Activated T-helper 2 cell treated with anti-CD3 and anti-CD28 coated beads, Interferon-gamma antibody, Interleukin-2, Interleukin-4, amounts not matched to agents 10 μg/mL and 5 μg/mL and 100 μg/mL, durations not matched to agents 14 hours and 24 hours and 36 hours (primary cell): Measurements from ENCODE around the gene UBR3. TPM values are rescaled to one million over a fixed set of nuclear protein-coding genes. Genes with fewer than 3 reads are reported as not detected.
"Not testable (repeated sequence)": the region's sequence is repeated elsewhere in the genome, so short reads cannot be mapped to it uniquely, and the experiment has no call there.

ENCODE experiments used
- DNase-seq: peaks from one replicate; pipeline ENCODE4 v3.0.0; 2021; ENCODE audit warnings: low spot score
- H3K27ac Mint-ChIP-seq: one replicate; pipeline ENCODE4 v1.8.0; 2021; ENCODE audit warnings: mixed read lengths
- H3K27me3 Mint-ChIP-seq: one replicate; pipeline ENCODE4 v1.8.0; 2021; ENCODE audit warnings: low read depth, mixed read lengths
- H3K36me3 Mint-ChIP-seq: one replicate; pipeline ENCODE4 v1.8.0; 2021; ENCODE audit warnings: low read depth, mixed read lengths
- H3K4me1 Mint-ChIP-seq: one replicate; pipeline ENCODE4 v1.8.0; 2021; ENCODE audit warnings: low read depth, mixed read lengths
- H3K4me3 Mint-ChIP-seq: one replicate; pipeline ENCODE4 v1.8.0; 2021; ENCODE audit warnings: low read depth, mild to moderate bottlenecking, moderate library complexity, mixed read lengths
- H3K9me3 Mint-ChIP-seq: one replicate; pipeline ENCODE4 v1.8.0; 2021; ENCODE audit warnings: mixed read lengths
- intact Hi-C: fragments of 100-400 bp; cut with micrococcal nuclease; formaldehyde crosslinking; loops from one replicate; pipeline ENCODE4 v1.15.1; 2023
- total RNA-seq: library from RNA; stranded (reverse); gene quantifications from 2 replicates; pipeline ENCODE4 v1.2.3, GENCODE V29; 2022

UBR3 gene
- total RNA-seq, 1 donor from 2014 or later: 30.7 TPM

DNA sequence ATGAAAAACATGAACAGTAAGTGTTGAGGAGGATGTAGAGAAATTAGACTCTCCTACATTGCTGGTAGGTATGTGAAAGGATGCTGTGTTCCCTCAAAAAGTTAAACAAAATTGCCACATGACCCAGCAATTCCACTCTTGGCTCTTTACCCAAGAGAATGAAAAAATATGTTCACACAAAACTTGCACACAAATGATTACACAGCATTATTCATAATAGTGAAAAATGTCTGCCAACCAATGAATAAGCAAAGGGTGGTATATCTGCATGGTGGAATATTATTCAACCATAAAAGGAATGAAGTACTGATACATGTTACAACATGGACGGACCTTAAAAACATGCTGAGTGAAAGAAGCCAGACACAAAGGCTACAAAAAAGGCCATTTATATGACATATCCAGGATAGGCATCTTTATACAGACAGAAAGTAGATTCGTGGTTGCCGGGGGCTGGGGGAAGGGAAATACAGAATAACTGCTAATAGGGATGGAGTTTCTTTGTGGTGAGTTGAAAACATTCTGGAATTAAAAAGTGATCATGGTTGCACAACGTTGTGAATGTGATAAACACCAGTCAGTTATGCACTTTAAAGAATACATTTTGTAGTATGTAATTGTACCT, 265.3 kb downstream of the UBR3 start:
- peaks cover 9% of the 10 kb centered on the region for H3K27me3 Mint-ChIP-seq
- no peaks in the 10 kb centered on the region for H3K36me3 Mint-ChIP-seq
- H3K4me1 Mint-ChIP-seq: no peaks in the 10 kb centered on the region
- H3K4me3 Mint-ChIP-seq: no peak overlapping the region
- no peak for DNase-seq
- no peaks in the 10 kb centered on the region for H3K9me3 Mint-ChIP-seq
- H3K27ac Mint-ChIP-seq: no peak overlapping the region
- intact Hi-C loops: no loop called here

DNA sequence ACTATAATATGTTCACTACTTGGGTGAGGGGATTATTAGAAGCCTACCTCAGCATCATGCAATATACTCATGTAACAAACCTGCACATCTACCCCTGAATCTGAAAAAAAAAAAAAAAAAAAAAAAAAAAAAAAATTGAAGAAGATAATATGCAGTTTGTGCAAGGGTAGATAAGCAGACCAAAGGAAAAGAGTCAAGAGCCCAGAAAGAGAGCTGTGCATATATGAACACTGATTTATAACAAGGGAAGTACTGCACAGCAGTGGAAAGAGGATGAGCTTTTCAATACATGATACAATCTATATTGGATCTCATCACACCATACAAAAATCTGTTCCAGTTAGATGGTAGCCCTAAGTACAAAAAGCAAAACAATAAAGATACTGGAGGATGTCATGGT, 268.1 kb downstream of the UBR3 start:
- no peaks in the 10 kb centered on the region for H3K9me3 Mint-ChIP-seq
- no peaks in the 10 kb centered on the region for H3K36me3 Mint-ChIP-seq
- peaks cover 13% of the 10 kb centered on the region for H3K27me3 Mint-ChIP-seq
- no peak overlapping the region for H3K4me3 Mint-ChIP-seq
- H3K4me1 Mint-ChIP-seq: no peaks in the 10 kb centered on the region
- intact Hi-C loops: no loop called here
- H3K27ac Mint-ChIP-seq: no peak overlapping the region
- no peak for DNase-seq

DNA sequence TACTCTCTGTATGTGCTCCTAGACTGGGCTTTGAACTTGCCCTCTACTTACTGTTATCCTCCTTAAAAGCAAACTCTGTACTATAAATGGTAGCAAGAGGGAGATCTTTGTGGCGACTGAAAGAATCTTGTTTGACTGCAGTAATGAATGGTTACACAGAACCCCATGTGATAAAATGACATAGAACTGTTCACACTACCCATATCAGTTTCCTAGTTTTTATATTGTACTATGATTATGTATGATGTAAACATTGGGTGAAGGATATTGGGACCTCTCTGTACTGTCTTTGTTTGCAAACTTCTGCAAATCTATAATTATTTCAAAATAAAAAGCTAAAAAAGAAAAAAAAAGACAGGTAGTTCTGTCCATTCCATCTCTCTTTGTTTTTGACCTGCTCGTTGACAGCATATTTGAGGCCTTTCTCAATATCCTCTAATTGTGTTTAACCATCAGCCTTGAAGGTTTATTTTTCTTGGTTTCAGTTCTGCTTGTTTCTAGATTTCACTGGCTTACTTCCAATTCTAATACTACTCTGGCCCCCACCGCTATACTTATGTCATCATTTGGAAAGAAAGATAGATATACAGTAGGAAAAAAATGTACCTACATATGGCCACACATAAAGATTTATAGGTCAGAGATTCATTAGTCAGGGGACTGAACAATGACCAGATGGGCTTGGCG, 271.5 kb downstream of the UBR3 start:
- H3K4me1 Mint-ChIP-seq: no peaks in the 10 kb centered on the region
- H3K4me3 Mint-ChIP-seq: no peak overlapping the region
- H3K27me3 Mint-ChIP-seq: peaks cover 15% of the 10 kb centered on the region
- no peaks in the 10 kb centered on the region for H3K36me3 Mint-ChIP-seq
- H3K9me3 Mint-ChIP-seq: no peaks in the 10 kb centered on the region
- intact Hi-C loops: no loop called here
- DNase-seq: no peak
- H3K27ac Mint-ChIP-seq: no peak overlapping the region

DNA sequence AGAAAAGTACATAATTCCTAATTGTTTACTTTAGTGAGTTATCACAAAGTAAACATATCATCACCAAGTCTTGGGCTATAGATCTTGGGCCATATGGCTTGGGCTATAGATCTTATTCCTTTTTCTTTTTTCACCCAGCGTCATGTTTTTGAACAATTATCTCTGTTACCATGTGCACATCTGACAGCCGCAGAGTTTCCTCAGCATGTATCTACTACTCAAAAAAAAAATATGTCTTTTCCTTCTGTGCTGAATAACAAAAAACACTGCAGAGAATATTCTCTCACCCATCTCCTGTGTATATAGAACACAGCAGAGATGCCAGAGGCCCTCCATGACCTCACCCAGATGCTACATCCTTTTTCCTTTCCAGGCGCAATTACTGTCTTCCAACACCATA, 274.5 kb downstream of the UBR3 start:
- no peak overlapping the region for H3K27ac Mint-ChIP-seq
- no peaks in the 10 kb centered on the region for H3K36me3 Mint-ChIP-seq
- no peak for DNase-seq
- H3K9me3 Mint-ChIP-seq: no peaks in the 10 kb centered on the region
- no peak overlapping the region for H3K4me3 Mint-ChIP-seq
- H3K4me1 Mint-ChIP-seq: no peaks in the 10 kb centered on the region
- H3K27me3 Mint-ChIP-seq: peaks cover 17% of the 10 kb centered on the region
- intact Hi-C loops: no loop called here

DNA sequence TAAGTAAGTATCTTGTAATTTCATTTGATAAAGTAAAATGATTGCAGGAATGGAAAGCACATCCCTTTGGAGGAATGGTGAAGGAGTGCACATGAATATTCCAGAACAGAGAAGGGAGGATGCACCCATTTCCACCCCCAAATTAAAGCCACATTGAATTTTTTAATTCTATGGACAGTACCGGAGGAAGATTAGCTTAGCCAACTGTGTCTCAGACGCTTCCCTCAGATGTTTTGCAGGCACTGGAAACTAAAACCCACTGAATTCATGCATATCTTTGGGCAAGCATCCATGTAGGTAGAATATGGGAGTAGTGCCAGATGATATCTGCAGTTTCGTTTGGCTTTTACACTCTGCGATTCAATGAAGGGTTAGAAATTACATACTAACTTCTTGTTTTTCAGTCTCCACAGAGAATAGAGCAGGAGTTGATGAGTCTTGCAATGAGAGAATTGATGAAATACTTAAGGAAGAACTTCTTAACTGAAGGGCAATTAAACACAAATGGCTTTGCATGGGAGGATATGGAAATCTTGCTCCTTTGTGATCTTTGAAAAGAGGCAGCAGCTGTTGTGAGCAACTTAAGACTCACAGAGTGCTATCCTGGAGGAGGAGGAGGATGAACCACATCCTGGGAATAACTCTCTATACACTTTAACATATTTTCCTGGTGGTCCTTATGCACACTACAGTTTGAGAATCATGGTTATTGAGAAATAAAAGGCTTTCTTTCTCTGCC, 279.0 kb downstream of the UBR3 start:
- no peaks in the 10 kb centered on the region for H3K36me3 Mint-ChIP-seq
- intact Hi-C loops: no loop called here

DNA sequence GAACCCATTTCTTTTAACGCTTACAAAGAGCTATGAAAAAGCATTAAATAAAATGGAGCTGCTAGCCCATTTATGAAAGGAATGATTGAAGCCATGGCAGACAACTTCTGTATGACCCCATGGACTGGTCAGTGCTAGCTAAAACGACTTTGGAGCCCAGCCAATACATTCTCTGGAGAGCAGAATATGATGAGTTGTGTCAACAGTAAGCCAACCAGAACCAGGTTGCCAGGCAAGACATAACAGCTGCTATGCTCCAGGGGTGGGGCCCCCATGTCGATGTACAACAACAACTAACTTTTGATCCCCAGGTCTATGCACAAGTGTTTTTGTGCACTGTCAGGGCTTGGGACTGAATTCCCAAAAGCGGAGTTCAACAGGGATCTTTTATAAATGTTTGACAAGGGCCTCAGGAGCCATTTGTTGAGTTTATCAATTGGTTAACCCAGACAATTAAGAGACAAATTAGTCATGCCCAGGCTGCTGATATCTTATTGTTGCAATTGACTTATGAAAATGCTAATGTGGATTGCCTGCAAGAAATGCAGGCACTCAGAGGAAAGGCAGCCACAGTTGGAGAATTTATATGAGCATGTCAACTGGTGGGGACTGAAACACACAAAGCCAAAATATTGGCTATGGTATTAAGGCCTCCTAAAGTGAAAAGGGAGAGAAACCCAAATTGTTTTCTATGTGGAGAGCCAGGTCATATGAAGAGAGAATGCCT, 286.1 kb downstream of the UBR3 start:
- peaks cover 3% of the 10 kb centered on the region for H3K27me3 Mint-ChIP-seq
- no peak for DNase-seq
- no peaks in the 10 kb centered on the region for H3K36me3 Mint-ChIP-seq
- H3K4me1 Mint-ChIP-seq: no peaks in the 10 kb centered on the region
- intact Hi-C loops: no loop called here
- no peaks in the 10 kb centered on the region for H3K9me3 Mint-ChIP-seq
- no peak overlapping the region for H3K4me3 Mint-ChIP-seq
- no peak overlapping the region for H3K27ac Mint-ChIP-seq

More for the DNA sequence above, 279.0 kb downstream of the UBR3 start:
- DNase-seq: no peak
- no peak overlapping the region for H3K27ac Mint-ChIP-seq
- H3K4me1 Mint-ChIP-seq: no peaks in the 10 kb centered on the region
- H3K27me3 Mint-ChIP-seq: peaks cover 14% of the 10 kb centered on the region
- no peaks in the 10 kb centered on the region for H3K9me3 Mint-ChIP-seq
- no peak overlapping the region for H3K4me3 Mint-ChIP-seq

DNA sequence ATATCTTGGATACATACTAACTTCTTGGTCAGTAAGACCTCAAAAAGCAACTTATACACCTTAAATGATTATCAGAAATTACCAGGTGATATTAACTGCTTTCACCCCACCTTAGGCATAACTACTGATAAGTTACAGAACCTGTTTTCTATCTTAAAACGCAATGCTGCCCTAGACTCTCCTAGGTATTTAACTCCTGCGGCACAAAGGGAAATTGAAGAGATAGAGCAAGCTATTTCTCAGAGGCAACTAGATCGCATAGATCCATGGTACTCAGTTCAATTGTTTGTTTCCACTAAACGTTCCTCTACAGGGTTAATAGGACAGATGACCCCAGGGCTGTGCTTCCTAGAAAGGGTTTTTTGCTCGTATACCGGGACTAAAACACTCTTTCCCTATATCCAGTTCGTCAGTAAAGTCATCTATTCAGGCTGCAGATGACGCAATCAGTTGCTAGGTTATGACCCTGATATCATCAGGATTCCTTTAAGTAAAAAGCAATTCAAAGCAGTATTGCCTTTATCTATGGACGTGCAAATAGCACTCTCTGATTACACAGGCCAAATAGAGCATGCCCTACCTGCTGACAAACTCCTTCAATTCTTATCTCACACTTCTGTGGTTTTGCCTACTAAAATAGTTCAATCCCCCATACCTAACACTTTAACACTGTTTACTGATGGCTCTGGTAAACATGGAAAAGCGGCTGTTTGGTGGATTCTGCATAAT, 288.4 kb downstream of the UBR3 start:
- Mint-ChIP-seq H3K36me3 (no peaks in the 10 kb centered on the region), H3K4me1 (no peaks in the 10 kb centered on the region), H3K4me3 (no peak overlapping the region), H3K27ac (no peak overlapping the region), H3K27me3 (no peaks in the 10 kb centered on the region), H3K9me3 (no peaks in the 10 kb centered on the region)
- DNase-seq: no peak
- intact Hi-C loops: no loop called here

DNA sequence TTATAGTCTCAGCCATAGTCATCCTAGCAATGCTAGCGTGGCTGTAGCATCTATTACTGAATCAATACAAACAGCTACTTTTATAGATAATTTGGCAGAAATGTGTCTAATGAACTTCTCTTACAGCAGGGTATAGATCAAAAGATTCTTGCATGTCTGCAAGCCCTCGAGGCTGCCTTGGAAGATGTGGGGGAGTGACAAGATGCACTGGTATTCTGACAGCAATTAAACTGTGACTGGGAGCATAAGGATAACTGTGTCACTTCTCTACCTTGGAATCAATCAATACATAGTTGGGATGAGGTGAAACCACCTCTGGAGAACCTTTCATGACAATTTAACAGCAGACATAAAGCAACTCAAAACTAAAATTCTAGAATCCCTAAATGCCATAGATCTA, 291.4 kb downstream of the UBR3 start:
- no peaks in the 10 kb centered on the region for H3K4me1 Mint-ChIP-seq
- DNase-seq: no peak
- H3K9me3 Mint-ChIP-seq: no peaks in the 10 kb centered on the region

DNA sequence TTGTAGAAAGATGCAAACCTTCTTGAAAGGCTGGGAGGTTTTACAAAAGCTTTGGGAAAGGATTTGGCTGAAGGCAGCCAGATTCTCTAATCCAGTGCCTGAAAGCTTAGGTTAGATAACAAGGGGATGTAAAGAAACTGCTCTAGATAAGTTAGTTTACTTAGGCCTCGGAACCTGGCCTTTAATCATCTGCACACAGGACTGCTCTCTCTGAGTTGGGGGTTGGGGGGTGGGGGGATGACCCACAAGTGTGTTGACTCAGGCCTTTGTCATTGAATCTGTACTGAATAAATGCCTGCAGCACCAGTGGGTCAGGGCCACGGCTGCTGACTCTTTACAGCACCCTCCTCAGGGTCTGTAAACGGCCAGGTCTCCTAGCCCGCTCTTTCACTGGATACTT, 292.1 kb downstream of the UBR3 start:
- H3K4me3 Mint-ChIP-seq, H3K27ac Mint-ChIP-seq, H3K36me3 Mint-ChIP-seq, H3K4me1 Mint-ChIP-seq, DNase-seq, H3K9me3 Mint-ChIP-seq, H3K27me3 Mint-ChIP-seq, intact Hi-C loops: not testable (repeated sequence)

More for the DNA sequence above, 291.4 kb downstream of the UBR3 start:
- Mint-ChIP-seq H3K27me3 (no peaks in the 10 kb centered on the region), H3K27ac (no peak overlapping the region), H3K4me3 (no peak overlapping the region), H3K36me3 (no peaks in the 10 kb centered on the region)
- intact Hi-C loops: no loop called here

DNA sequence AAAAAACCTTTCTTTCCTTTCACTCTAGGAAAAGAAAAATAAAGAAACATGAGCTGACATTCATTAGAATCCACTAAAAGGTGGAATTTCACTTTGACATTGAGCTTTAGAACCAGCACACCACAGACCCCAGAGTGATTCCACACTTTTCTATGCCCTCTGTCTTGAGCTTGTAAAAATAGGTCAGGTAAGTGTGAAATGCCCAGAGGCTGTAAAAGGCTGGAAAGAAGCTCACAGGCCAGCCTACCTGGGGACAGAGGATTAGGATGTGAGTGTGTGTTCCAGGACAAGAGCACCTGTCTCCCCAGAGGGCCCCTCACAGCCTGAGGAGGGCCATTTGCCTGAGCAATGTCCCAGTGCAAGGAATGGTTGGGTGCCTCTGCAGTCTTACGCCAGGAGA, 294.4 kb downstream of the UBR3 start:
- Mint-ChIP-seq H3K27ac (no peak overlapping the region), H3K36me3 (no peaks in the 10 kb centered on the region), H3K4me3 (no peak overlapping the region), H3K9me3 (no peaks in the 10 kb centered on the region), H3K4me1 (no peaks in the 10 kb centered on the region), H3K27me3 (no peaks in the 10 kb centered on the region)
- intact Hi-C loops: no loop called here
- DNase-seq: no peak

DNA sequence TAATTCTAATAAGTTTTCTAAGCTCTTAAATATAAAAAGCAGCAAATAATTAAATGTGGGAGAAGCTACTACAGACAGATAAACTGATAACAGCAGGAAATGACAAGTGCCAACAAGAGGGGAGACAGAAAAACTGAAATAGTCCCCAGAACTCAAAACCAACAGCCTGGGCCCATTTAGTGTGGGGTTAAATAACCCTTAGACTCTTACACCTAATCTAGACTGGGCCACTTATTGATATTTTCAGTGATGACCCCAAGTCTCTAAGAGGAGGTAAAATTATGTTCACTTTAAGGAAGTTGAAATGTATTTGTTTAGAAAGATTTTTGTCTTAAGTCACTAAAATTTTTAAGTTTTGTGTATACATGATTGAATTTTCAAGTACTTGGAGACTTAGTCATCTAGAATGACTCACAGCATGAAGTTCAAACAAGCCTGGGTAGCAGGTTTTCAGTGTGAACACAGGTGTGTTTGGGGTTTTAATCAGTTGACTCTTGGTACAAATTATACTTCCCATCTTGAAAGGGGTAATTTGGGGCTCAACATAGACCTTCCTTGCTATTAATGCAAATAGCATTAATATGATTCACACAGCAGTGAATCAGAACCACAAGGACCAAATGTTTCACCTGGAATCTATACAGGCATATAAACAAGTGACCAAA, 295.8 kb downstream of the UBR3 start:
- Mint-ChIP-seq H3K9me3 (no peaks in the 10 kb centered on the region), H3K36me3 (no peaks in the 10 kb centered on the region), H3K27me3 (peaks cover 4% of the 10 kb centered on the region), H3K27ac (no peak overlapping the region), H3K4me3 (no peak overlapping the region), H3K4me1 (no peaks in the 10 kb centered on the region)
- intact Hi-C loops: no loop called here
- no peak for DNase-seq

DNA sequence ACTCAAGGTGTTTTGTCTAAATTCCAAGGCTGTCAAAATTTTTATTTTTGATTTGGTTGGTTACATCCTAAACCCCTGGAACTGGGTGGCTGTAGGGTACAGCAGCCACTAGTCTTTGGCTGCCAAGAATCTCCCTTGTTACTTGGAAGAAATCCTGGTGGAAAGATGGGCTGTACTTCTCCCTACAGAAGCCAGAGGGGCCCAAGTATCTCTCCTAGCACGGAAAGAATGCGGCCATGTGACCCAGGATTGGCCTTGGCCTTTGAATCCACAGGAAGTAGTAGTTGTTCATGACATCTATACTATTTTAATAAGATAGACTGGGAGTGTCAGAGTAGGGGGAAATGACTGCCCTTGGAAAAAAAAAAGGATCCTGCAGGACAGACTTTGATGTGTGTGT, 296.3 kb downstream of the UBR3 start:
- H3K9me3 Mint-ChIP-seq: no peaks in the 10 kb centered on the region
- intact Hi-C loops: no loop called here
- H3K27ac Mint-ChIP-seq: no peak overlapping the region
- H3K36me3 Mint-ChIP-seq: no peaks in the 10 kb centered on the region
- H3K4me1 Mint-ChIP-seq: no peaks in the 10 kb centered on the region
- no peak overlapping the region for H3K4me3 Mint-ChIP-seq
- H3K27me3 Mint-ChIP-seq: peaks cover 6% of the 10 kb centered on the region
- DNase-seq: no peak
